BE2C (cell line): ENCODE results near the gene SYT5.
"Not testable (repeated sequence)": the region's sequence is repeated elsewhere in the genome, so short reads cannot be mapped to it uniquely, and the experiment has no call there.

Experiments
- DNase-seq: peaks from one replicate; pipeline ENCODE4 v3.0.0-alpha.2; 2020
- H3K27me3 ChIP-seq: fragments of 250-450 bp; sonication (Bioruptor Pico); 2 replicates; pipeline ENCODE4 v1.5.1; 2020; ENCODE audit warnings: mild to moderate bottlenecking
- H3K36me3 ChIP-seq: fragments of 250-450 bp; sonication (Bioruptor Pico); 2 replicates; pipeline ENCODE4 v1.5.1; 2020; ENCODE audit warnings: mild to moderate bottlenecking
- H3K4me1 ChIP-seq: fragments of 250-450 bp; sonication (Bioruptor Pico); 2 replicates; pipeline ENCODE4 v1.5.1; 2020
- H3K4me3 ChIP-seq: 2 replicates; pipeline ENCODE4 v1.5.1; 2011; ENCODE audit warnings: low read depth, low read length
- H3K9me3 ChIP-seq: fragments of 250-450 bp; sonication (Bioruptor Pico); 2 replicates; pipeline ENCODE4 v1.5.1; 2020
- CTCF ChIP-seq: IDR thresholded peaks from 2 replicates; pipeline ENCODE4 v1.5.1; 2012; ENCODE audit warnings: mild to moderate bottlenecking, low read depth, low read length

Gene SYT5

GRCh38 chr19:55174425-55175116 lies 5.5 kb downstream of the SYT5 start:
- peak overlapping the region; percentile 28 for H3K4me3 ChIP-seq
- H3K4me1 ChIP-seq = 0 out of 2 replicates have a peak, but pooled peaks cover 2% of the 10 kb centered on the region

GRCh38 chr19:55173714-55174409 lies 6.2 kb downstream of the SYT5 start:
- peak; percentile 11; the same call in 1 of the 2 replicates for TF ChIP-seq CTCF
- peak overlapping the region; percentile 66 for H3K4me3 ChIP-seq
- H3K4me1 ChIP-seq = 0 out of 2 replicates have a peak, but pooled peaks cover 2% of the 10 kb centered on the region
- no peaks in the 10 kb centered on the region for H3K9me3 ChIP-seq
- DNase-seq = peak; percentile 88
- H3K36me3 ChIP-seq = no peaks in the 10 kb centered on the region
- H3K27me3 ChIP-seq = peaks cover 45% of the 10 kb centered on the region

More at GRCh38 chr19:55174425-55175116, 5.5 kb downstream of the SYT5 start:
- no peaks in the 10 kb centered on the region for H3K36me3 ChIP-seq
- H3K27me3 ChIP-seq = peaks cover 38% of the 10 kb centered on the region
- no peaks in the 10 kb centered on the region for H3K9me3 ChIP-seq
- DNase-seq = no peak
- no peak for TF ChIP-seq CTCF

GRCh38 chr19:55173186-55173713 lies 6.8 kb downstream of the SYT5 start:
- no peak for TF ChIP-seq CTCF
- Histone ChIP-seq H3K27me3 (peaks cover 48% of the 10 kb centered on the region), H3K9me3 (no peaks in the 10 kb centered on the region), H3K36me3 (no peaks in the 10 kb centered on the region), H3K4me3 (peak overlapping the region; percentile 66), H3K4me1 (0 out of 2 replicates have a peak, but pooled peaks cover 2% of the 10 kb centered on the region)
- no peak for DNase-seq

- Histone ChIP-seq H3K36me3 (no peaks in the 10 kb centered on the region), H3K27me3 (peaks cover 48% of the 10 kb centered on the region), H3K9me3 (no peaks in the 10 kb centered on the region), H3K4me1 (0 out of 2 replicates have a peak, but pooled peaks cover 2% of the 10 kb centered on the region), H3K4me3 (no peak overlapping the region)
- TF ChIP-seq CTCF = no peak
- DNase-seq = no peak
Observed at GRCh38 chr19:55172741-55173140, 7.3 kb downstream of the SYT5 start.

GRCh38 chr19:55172318-55172717 lies 7.8 kb downstream of the SYT5 start:
- peaks cover 50% of the 10 kb centered on the region for H3K27me3 ChIP-seq
- H3K4me3 ChIP-seq, DNase-seq, H3K4me1 ChIP-seq, H3K9me3 ChIP-seq, H3K36me3 ChIP-seq: not testable (repeated sequence)

DNA sequence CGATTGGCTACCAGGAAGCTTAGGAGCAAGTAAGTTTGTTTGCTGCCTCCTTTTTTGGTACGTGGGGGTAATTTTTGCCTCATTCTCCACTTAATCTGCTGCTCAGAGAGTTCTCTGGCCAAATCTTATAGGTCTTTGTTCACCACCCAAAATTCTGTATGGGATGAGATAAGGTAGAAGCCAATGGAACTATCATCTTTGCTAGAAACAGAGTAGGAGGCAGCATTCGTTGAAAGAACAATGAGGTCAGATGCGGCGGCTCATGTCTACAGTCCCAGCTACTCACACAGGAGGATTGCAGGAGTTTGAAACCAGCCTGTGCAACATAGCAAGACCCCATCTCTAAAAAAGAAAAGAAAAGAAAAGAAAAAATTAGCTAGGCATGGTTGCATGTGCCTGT lies 8.6 kb downstream of the SYT5 start:
- H3K27me3 ChIP-seq = peaks cover 50% of the 10 kb centered on the region

More for the DNA sequence above, 8.6 kb downstream of the SYT5 start:
- no peak overlapping the region for H3K4me3 ChIP-seq
- DNase-seq = no peak
- no peaks in the 10 kb centered on the region for H3K36me3 ChIP-seq
- no peaks in the 10 kb centered on the region for H3K9me3 ChIP-seq
- H3K4me1 ChIP-seq = 0 out of 2 replicates have a peak, but pooled peaks cover 2% of the 10 kb centered on the region
- no peak for TF ChIP-seq CTCF
